HG03457 (cell line): ENCODE data around the gene AKT3.
"Not testable (repeated sequence)": the region's sequence is repeated elsewhere in the genome, so short reads cannot be mapped to it uniquely, and the experiment has no call there.

ENCODE experiments used
- ATAC-seq: cut with Tn5 transposase; IDR thresholded peaks from one replicate; pipeline ENCODE4 v1.9.1; 2021; ENCODE audit warnings: moderate number of reproducible peaks; ENCODE audit not compliant: unreplicated experiment

The AKT3 gene

DNA sequence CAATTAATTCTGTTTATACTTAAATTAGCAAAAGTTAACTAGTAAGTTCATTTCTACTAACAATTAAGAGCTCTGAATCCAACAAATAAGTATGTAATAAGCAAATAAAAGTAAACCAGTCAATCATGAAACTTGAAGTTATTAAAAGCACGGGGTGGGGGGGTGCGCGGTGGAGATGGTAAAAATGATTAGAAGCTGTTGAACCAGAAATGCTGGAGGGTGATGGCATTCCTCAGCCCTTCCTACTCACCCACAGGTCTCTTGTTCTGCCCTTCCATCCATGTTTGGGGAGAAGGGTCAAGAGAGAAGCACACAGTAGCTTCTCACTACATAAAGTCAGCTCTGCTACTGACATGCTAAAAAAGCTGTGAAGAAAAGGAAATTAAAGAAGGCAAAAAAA, 63.5 kb downstream of the AKT3 start:
- ATAC-seq, result no peak

DNA sequence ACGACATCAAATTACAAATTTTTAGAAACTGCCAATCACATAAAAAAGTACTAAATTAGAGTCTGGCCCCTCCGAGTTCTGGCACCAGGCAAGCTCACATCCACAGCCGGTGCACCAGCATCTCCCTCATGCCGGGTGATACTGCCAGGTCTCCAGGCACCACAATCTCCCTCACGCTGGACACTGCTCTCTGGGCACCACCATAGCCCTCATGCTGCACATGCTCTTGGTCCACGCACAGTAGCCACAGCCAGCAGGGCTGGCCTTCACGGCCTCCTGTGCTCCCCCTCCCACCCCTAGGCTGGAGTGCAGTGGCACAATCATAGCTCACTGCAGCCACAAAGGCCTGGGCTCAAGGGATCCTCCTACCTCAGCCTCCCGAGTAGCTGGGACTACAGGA, 65.5 kb downstream of the AKT3 start:
- no peak for ATAC-seq

DNA sequence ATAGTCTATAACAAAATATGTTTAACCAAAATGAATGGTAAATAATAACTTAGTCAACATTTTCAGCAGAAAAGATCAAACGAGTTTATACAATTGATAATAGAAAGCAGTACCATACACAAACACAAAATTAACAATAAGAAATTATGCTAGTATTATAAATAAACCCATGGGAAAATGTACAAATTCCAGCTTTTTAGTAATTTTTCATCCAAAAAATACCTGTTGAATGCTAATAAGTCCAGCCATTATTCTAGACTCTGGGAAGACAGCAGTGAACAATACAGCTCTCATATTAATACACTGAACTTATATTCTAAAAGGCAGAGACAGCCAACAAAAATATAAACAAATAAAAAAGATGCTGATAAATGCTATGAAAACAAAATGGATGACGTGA, 66.3 kb downstream of the AKT3 start:
- ATAC-seq, result no peak

DNA sequence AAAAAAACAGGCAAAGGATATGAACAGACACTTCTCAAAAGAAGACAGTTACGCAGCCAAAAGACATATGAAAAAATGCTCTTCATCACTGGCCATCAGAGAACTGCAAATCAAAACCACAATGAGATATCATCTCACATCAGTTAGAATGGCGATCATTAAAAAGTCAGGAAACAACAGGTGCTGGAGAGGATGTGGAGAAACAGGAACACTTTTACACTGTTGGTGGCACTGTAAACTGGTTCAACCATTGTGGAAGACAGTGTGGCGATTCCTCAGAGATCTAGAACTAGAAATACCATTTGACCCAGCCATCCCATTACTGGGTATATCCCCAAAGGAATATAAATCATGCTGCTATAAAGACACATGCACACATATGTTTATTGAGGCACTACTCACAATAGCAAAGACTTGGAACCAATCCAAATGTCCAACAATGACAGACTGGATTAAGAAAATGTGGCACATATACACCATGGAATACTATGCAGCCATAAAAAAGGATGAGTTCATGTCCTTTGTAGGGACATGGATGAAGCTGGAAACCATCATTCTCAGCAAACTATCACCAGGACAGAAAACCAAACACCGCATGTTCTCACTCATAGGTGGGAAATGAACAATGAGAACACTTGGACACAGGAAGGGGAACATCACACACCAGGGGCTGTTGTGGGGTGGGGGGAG, 77.5 kb downstream of the AKT3 start:
- ATAC-seq, result not testable (repeated sequence)

DNA sequence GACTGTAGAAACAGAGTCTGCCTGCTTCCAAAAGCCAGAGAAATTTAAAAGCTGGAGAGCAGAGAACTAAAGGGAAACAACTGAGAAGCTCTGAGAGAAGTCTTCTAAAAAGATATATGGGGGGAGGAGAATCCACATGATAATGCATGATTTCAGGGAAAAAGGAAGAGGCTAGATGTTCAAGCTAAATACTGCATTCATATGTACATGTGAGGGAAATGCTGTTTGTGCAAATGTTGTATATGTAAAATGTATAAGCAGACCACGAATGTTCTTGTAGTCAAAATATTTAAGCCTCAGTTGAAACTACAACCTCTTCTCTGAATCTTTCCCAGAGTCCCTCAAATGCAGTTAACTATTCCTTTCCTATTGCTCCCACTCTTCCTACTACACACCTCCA, 79.2 kb downstream of the AKT3 start:
- ATAC-seq, result no peak

DNA sequence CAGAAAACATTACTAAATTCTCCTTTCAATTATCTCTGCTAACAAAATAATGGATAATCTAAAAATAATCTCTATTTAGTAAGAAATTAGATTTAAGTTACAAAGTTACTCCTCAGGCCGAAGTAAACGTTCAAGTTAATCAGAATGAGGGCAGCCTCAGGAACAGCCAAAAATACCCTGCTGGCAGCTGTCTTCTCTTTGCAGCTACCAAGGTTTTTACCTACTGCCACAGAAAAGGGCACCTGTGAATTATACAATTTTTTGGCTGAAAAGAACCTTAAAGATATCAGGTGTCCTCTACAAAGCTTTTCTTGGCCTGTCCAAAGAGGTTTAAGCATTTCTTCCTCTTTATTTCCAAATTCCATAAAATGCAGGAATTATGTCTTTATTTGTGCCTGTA, 84.4 kb downstream of the AKT3 start:
- ATAC-seq, result no peak

DNA sequence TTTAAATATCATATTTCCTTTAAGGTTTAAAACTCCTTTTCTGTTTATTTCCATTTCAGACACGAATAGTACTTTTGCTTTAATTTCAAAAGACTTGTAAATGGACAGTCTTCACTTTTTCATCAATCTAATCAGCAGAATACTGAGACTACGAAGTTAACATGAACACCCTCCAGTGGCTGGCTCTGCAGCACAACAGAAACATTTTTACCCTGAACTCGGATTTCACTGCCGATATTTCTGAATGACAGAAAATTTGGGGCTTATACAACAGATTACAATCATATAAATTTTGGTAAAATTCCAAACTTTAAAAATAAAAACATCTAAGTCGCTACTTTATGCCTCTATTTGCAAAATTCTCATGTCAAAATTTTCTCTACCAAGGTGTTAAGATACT, 86.2 kb downstream of the AKT3 start:
- no peak for ATAC-seq

DNA sequence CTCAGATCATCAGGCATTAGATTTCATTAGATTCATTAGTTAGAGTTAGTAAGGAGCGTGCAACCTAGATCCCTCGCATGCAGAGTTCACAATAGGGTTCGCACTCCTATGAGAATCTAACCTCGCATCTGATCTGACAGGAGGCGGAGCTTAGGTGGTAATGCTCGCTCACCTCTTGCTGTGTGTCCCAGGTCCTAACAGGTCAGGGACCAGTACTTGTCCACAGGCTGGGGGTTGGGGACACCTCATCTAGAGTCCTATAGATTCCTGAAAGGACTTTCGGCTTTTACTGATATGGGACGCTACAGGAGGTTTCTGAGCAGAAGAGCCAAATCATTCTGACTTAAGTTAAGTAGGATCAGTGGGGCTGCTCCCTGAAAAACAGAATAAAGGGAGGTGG, 91.4 kb downstream of the AKT3 start:
- ATAC-seq, result no peak

DNA sequence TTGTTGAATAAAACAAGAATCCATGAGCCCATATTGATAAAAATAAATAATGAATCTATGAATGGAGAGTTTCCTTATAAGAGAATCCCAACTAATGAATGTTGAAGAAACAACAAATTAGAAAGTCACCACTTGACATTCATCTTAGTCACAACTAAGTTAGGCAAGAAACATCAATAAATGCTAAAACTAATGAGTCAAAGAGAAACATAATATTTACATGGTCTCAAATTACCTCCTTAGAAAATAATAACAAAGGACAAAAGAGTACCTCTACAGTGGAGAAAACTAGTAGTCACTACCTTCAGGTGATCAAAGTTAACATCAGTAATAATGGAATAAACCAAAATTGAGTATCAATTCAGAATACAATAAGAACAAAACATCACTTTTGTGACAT, 93.5 kb downstream of the AKT3 start:
- no peak for ATAC-seq

DNA sequence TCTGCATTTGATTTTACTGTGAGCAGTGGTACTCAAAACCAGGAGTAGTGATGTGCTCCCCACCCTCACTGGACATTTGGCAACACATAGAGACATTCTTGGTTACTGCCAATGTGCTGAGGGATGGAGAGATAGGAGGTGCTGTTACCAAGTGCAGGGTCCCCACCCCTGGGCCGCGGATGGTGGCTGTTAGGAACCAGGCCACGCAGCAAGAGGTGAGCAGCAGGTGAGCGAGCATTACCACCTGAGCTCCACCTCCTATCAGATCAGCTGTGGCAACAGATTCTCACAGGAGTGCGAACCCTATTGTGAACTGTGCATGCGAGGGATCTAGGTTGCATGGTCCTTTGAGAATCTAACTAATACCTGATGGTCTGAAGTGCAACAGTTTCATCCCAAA, 95.7 kb downstream of the AKT3 start:
- no peak for ATAC-seq

DNA sequence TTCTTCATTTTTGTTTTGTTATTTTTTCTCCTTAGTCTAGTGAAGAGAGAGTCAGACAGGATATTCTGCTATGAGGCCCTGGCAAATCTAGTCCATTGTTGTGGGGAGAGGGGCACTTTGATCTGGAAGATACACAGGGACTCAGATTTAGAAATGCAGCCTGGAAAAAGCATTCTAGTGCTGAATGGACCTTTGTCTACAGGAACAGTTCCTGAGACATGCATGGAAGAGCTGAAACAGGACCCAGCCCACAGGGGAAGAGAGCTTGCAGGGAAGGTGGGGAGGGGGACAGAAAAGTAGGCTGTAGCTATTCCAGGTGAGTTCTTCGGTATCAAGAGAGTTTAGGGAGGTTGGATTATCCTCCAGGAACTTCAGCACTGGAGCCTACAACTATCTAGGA, 98.5 kb downstream of the AKT3 start:
- no peak for ATAC-seq

DNA sequence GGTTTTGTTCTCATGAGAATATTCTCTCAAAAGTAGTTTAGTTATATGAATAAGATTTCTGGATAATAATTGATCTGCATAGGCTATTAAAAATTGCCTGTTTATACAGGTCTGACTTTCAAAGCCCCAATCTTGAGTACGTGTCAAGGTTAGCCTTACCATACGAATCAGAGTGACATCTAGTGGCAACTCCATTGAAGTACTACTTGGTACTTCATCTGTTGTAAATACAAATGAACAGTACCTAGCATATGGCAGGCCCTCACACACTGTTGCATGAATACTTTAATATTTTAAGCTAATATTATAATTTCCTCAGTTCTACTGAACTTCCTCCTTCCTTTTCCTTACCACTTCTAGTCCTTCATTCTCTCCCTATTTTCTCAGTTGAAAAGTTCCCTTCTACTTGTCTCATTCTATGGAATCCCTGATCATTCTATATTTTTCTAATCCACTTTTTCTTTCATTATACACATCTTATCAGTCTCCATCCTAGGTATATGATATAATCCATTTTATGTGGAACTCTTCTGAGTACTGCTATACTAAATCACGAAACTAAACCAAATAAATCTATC, 101.2 kb downstream of the AKT3 start:
- ATAC-seq, result peak; percentile 98

DNA sequence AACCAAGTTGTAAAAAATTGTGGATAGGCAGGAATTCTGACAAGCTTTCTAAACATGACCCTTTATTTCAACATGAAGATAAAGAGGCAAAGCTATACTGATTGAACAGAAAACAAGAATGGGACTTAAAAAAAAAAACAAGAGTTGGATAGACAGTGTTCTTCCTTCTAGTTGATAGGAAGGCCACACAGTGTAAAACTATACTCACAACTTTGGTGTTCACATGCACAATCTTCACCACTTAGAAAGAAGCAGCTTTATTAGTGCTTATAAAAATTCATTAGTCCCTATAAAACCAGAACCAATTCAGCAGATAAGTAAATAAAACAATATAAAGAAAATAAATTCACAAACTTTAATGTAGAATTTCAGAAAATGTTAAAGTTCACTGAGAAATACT, 101.8 kb downstream of the AKT3 start:
- ATAC-seq, result no peak

DNA sequence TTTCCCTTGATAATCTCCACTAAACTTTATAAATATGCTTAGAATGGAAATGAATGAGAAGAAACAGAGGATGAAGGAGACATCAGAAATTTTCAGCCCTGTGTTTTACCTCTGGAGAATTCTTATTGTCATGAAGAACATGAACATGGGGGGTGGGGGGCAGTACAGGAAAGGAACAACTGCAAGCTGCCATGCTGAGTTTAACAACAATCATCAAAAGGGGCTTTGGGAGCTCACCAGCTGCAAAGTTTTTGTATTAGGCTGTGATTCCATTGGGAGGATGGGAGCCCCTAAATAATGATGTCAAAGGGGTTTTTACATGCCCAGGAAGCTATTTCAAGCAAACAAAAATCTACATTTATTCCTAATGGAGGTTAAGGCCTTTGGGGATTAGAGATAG, 103.3 kb downstream of the AKT3 start:
- no peak for ATAC-seq

DNA sequence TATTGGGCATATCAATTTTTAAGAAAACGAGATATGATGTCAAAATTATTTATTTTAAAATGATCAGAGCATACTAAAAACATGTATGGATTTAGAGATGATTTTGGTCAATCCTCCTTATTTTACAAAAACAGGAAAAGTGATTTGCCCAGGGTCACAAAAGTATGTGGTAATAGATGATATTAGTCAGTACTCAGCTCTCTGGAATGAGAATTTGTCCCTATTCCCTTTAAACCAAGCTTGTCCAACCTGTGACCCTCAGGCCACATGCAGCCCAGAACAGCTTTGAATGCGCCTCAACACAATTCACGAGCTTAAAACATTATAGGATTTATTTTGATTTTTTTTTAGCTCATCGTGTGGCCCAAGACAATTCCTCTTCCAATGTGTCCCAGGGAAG, 104.7 kb downstream of the AKT3 start:
- ATAC-seq, result no peak

DNA sequence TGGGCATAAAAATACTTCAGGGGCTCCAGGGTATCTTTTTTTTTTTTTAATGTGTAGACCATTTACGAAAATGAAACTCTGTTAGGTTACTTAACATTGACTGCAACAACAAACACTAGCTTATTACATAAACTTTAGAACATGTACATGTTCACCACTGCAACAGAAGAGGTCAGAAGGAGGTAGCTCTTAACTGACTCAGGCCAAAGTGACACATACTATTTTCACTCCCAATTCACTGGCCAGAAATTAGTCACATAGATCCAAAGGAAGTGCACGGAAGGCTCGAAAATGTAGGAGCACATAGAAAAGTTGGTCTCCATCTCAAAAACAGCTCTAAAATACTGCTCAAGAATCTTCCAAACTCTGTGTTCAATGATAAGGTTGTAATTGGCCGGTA, 107.2 kb downstream of the AKT3 start:
- no peak for ATAC-seq

DNA sequence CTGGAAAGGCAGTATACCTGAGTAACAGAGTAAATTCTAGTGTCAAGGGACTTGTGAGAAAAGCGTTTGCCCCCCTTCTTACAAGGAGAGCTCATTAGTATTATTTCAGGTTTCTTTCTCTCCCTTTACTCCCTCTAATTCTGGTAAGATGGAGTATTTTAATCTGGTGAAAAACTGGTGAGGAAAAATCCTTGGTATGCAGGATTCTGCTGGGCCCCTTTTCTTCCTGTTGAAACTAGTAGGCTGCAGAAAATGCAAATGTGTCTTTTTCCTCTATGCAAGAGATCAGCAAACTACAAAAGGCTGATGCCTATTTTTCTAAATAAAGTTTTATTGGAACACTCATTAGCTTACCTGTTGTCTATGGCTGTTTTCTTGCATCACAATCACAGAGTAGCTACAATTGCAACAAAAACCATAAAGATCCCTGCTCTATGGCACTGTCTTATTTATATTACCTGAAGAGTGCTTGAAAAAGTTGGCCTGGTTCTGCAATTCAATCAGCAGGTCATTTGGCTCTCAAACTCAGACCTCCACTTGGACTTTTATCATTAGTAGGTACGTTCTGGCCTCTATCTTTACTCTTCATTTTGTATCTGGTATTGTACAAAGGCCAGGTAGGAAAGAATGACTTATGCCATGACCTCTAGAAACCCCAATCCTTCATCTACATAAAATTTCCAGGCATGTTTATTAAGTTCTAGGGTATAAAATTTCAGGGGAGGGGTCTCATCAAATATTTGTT, 109.6 kb downstream of the AKT3 start:
- ATAC-seq, result no peak

DNA sequence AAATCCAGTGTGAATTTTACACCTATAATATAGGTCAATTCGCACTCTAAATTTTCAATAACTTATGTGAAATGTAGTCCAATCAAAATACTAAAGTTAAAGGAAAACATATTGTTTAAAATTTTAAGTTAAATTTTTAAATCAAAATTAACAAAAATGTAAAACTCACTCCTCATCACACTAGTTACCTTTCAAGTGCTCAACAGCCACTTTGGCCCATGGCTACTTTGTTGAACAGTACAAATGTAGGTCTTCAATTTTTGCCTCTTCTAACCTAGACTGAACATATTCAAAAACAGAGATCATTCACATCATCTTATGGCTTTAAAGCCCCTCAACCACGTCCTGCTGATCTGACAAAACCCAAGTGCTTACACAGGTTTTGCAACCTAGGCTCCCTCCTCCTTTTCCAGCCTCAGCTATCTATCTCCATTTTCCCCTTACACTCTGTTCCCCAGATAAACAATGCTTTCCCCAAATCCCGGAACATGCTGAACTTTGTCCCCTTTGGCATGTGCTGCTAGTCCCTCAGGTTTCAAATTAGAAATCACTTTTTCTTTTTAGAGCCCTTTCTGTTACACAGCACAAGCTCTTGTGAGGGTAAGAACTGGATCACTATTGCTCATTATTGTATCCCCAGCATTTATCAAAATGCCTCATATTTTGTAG, 110.6 kb downstream of the AKT3 start:
- ATAC-seq, result no peak

DNA sequence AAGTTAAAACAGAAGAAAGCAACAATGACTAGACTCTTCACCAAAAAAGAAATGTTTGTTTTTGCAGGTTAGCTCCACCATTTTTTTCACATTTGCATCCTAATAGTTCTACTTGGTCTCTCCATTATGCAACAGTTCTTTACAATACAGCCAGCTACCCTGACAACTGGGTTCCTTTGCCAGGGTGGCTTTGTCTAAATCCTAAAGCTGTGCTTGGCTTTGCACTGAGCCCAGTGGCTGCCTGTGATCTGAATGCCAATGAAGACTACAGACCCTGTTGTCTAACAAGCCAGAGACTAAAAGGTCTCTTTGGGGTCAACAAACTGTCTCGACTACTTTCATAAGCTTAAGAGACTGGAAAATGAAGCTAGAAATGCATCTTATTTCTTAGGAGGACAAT, 112.0 kb downstream of the AKT3 start:
- ATAC-seq, result no peak

DNA sequence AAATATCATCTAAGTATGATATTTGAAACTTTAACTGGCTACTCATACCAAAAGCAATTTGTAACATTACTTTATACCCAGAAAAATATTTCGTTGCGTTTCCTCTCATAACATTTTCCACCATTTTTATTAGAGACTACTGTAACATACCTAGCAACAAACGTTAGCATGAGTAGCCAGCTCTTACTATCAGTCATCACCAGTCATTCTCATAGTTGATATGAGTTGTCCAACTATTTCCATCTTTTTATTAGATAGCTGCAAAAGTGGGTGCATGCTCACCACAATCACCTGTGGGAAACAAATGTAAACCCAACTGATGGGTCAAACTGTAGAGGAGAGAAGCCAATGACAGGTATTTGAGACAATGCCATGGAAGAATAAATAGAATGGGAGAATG, 114.6 kb downstream of the AKT3 start:
- no peak for ATAC-seq

DNA sequence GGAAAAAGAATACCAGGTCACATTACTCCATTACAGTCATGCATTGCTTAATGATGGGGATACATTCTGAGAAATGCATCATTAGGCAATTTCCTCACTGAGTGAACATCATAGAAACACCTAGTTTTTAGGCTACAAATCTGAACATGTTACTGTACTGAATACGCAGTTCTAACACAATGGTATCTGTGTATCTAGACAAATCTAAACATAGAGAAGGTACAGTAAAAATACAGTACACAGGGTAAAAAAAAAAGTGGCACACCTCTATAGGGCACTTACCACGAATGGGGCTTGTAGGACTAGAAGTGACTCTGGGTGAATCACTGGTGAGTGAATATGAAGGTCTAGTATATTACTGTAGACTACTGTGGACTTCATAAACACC, 115.7 kb downstream of the AKT3 start:
- ATAC-seq, result no peak
